Measurements from ENCODE around the gene SIGLEC10. TPM values are rescaled to one million over a fixed set of nuclear protein-coding genes. Genes with fewer than 3 reads are reported as not detected.
"Not testable (repeated sequence)": the region's sequence is repeated elsewhere in the genome, so short reads cannot be mapped to it uniquely, and the experiment has no call there.

The SIGLEC10 gene, protein sequence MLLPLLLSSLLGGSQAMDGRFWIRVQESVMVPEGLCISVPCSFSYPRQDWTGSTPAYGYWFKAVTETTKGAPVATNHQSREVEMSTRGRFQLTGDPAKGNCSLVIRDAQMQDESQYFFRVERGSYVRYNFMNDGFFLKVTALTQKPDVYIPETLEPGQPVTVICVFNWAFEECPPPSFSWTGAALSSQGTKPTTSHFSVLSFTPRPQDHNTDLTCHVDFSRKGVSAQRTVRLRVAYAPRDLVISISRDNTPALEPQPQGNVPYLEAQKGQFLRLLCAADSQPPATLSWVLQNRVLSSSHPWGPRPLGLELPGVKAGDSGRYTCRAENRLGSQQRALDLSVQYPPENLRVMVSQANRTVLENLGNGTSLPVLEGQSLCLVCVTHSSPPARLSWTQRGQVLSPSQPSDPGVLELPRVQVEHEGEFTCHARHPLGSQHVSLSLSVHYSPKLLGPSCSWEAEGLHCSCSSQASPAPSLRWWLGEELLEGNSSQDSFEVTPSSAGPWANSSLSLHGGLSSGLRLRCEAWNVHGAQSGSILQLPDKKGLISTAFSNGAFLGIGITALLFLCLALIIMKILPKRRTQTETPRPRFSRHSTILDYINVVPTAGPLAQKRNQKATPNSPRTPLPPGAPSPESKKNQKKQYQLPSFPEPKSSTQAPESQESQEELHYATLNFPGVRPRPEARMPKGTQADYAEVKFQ
- total RNA-seq, result 4.8 and 5.0 TPM in 2 replicates

DNA sequence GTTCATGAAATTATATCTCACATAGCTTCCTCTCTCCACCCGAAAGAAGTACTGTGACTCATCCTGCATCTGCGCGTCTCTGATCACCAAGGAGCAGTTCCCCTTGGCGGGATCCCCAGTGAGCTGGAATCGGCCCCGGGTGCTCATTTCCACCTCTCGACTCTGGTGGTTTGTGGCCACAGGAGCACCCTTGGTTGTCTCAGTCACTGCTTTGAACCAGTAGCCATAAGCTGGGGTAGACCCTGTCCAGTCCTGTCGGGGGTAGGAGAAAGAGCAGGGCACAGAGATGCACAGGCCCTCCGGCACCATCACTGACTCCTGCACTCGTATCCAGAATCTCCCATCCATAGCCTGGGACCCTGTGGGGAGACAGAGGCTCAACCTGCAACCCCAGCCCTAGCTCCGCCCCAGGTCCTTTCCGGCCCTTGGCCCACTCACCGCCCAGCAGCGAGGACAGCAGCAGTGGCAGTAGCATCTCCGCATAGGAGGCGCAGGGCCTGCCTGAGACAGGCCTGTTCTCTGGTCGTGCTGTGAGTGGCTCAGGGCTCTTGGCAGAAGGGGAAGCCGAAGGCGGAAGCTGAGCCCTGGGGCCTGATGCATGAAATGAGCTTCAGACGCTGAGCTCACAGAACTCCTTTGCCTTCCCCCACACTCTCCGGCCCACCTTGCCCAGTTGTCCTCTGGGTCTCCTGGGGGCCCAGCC, at the start of gene SIGLEC10:
Gene SIGLEC10, minus strand, starts transcription at position 536 of the 703 bp plus-strand sequence. Its CDS starts 61 bp downstream, at position 475.
- intact Hi-C loops (cut with micrococcal nuclease), result no loop called here

DNA sequence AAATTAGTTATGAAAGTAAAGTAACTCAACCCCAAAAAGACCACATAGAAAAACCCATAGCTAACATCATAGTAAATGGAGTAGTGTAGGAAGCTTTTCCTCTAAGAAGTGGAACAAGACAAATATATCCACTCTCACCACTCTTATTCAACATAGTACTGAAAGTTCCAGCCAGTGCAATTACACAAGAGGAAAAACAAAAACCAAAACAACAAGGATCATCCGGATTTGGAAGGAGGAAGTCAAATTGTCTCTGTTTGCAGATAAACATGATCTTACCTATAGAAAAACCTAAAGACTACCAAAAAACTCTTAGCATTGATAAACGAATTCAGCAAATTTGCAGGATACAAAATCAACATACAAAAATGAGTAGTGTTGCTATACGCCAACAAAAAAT, 49.3 kb upstream of the SIGLEC10 start:
- intact Hi-C loops (cut with micrococcal nuclease), result no loop called here

DNA sequence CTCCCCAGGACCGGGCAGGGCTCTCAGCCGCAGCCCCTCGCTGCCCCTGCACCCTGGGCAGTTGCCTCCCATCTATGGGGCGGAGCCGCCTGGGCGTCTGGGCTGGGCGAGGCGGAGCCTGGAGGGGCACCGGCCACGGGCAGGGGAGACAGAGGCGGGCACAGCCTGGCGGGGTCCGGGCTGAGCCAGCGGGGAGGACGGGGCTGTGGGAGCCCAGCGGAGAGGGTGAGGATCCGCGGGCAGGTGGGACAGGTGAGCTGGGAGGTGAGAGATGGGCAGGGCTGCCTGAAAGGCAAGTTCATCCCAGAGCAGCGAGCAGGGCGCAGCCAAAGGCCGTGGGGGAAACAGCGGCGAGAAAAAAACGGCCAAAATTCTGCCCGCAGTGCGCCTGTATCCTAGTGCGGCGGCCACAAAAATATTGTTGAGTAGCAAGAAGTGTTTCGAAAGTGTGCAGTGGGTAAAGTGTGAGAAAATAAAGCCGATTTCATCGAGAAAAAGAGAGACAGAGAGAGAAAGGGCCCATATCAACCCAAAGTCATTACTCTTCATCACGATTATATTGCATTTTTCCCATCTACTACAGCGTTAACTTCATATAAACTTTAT, 46.6 kb upstream of the SIGLEC10 start:
- intact Hi-C loops (cut with micrococcal nuclease), result not testable (repeated sequence)

DNA sequence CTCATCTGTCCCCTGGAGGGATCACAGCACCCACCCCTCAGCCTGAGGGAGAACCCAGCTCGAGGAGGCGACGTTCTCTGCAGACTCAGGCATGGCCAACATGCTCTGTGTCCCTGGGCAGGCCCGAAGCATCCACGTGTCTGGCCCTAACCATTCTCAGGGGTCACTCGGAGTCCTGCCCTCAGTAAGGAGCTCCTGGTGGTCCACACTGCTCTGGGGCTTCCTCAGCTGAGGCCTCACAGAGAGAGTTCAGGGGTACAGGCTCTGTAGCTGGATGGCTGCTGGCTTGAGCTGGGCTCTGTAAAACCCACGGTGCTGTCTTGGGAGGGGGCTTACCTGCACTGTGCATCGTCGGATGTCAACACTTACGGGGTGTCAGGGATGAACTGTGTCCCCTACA, 45.2 kb upstream of the SIGLEC10 start:
- intact Hi-C loops (cut with micrococcal nuclease), result no loop called here

DNA sequence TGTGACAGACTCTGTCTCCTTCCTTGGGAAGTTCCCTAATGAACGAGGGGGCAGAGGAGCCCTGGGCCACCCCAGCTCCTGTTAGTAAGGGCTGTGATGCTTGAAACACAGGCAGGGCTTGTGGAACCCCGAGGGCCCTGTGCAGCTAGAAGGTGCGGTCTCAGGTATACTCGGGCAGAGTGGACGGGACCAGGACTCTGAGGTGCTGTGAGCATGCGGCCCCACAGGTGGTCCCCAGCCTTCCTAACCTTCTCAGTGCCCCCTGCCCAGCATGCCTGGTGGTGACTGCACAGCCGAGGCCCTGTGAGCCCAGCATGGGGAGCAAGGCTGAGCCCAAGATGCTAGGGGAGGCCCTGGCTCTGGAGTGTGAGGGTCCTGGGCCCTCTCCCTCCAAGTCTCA, 44.8 kb upstream of the SIGLEC10 start:
- intact Hi-C loops (cut with micrococcal nuclease), result no loop called here

DNA sequence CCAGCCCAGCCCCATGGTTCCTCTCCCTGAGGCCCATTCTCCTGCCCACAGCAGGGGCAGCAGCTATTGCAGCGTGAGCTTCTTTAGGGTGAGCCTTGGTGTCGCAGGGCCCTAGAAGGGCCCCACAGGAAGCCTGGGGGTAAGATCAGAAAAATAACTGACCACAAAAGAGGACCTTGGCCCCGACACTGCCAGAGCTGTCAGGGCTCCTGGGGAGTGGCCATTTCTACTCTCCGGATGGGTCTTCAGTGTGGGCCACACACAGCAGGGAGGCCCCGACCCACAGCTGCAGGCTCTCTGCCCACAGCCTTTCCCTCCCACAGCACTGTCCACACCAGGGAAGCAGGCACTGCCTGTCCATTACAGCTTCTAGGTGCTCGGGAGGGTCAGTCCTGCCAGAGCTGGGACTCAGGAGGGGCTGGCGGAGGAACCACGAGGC, 44.3 kb upstream of the SIGLEC10 start:
- intact Hi-C loops (cut with micrococcal nuclease), result no loop called here

DNA sequence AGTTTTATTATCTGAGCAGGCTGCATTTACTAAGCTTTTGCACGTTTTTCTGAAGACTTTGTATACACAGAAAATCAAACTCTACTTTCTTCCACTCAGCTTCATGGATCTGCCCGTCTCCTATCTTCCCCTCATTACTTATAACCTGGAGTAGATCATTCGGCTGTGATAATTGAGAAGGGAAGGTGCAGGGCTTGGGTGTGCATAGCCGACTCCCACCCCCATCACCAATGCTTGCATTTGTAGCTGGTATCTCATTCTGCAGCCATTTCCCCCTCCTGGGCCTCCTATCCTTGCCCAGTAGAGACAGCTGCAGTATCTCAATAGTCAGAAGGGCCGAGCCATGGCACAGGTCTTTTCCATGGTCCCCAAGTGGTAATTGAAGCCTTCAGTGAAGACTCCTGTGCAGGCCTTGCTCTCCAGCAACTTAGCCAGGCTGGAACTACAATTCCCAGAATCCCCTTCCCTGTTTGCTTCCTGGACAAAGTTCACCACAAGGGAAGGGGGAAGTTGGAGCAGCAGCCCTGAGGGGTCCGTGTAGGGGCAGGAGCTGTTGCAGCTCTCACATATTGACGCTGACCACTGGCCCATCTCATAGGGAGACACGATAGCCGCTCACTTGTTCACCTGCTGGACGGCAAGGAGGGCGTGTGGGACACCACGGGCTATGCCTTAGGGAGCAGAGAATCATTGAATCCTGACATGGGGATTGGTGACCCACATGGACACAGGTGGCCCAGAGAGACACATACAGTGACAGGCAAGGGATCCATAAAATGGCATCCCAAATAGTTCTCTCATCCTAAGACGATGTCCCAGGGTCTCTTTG, 42.9 kb upstream of the SIGLEC10 start:
- intact Hi-C loops (cut with micrococcal nuclease), result no loop called here

DNA sequence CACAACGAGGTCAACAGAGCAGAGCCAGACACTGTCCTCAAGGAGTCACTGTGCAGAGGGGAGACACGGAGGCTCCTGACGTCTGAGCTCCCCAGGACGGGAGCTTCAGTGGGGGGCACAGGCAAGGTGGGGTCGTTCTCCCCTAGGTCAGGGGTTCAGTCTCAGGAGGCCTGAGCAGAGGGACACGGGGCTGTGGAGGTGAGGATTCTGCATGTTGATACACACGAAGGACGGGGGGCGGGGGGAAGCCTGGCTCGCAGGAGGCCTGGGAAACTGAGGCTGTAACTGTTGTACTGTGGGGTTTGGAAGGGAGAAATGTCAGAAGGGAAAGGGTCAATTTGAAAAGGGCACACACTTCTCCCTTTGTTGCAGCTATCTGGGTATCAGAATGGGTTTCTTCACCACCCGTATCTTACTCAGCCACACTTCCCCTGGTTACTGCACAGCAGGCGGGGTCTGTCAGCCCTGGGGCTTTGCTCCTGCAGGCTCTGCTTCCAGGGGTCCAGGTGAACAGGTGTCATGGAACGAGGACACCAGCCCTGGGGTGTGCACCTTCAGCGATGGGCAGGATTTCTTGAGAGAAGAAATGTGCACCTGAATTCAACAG, 41.6 kb upstream of the SIGLEC10 start:
- intact Hi-C loops (cut with micrococcal nuclease), result no loop called here

DNA sequence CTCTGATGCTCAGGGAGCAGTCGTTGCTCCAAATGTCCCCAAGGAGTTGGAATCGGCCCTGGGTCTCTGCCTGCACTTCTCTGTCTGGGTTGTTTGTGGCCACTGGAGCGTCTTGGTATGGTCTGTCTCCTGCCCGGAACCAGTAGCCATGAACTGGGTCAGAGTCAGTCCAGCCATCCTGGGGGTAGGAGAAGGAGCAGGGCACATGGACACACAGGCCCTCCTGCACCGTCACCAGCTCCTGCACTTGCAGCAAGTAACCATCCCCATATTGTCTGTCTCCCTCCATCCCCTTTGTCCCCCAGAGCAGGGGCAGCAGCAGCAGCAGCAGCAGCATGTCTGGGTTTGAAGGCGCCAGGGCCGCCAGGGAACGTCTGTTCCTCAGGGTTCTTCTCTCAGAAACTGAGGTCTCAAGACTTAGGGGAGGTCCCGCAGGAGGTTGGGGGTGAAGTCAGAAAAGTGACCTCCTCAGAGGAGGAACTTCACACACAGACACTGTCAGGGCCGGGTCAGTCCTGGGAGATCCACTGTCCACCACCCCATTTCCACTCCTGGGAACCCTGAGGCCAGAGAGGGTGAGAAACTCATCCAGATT, 40.7 kb upstream of the SIGLEC10 start, which contains the start of gene SIGLEC8:
Gene SIGLEC8, minus strand, starts transcription at position 404 of the 595 bp plus-strand sequence. Its CDS starts 67 bp downstream, at position 337.
- intact Hi-C loops (cut with micrococcal nuclease), result no loop called here

DNA sequence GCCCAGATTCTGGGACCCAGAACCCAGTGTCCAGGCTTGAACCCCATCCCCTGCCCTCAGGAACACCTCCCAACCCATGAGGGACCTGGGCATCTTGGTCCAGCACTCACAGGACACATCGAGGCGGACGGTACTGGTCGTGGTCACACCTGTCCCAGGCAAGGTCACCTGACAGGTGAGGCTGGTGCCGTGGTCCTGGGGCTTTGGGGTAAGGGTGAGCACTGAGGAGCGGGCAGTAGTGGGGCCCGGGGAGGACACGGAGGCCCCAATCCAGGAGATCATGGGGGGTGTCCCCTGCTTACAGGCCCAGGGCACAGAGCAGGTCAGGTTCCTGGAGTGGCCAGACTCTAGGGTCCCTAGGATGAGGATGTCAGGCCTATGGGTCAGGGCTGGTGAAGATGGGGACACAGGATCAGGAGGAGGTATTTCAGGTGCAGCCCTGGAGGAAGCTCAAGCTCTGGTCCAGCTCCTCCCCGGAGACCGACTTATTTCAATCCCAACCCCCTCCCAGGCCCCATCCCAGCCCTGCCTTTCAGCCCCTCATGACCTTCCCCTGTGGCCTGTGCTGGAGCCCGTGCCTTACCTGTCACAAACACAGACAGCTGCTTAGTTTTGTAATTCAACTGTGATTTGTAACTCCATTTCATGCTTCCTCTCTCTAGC, 40.0 kb upstream of the SIGLEC10 start:
- intact Hi-C loops (cut with micrococcal nuclease), result no loop called here

DNA sequence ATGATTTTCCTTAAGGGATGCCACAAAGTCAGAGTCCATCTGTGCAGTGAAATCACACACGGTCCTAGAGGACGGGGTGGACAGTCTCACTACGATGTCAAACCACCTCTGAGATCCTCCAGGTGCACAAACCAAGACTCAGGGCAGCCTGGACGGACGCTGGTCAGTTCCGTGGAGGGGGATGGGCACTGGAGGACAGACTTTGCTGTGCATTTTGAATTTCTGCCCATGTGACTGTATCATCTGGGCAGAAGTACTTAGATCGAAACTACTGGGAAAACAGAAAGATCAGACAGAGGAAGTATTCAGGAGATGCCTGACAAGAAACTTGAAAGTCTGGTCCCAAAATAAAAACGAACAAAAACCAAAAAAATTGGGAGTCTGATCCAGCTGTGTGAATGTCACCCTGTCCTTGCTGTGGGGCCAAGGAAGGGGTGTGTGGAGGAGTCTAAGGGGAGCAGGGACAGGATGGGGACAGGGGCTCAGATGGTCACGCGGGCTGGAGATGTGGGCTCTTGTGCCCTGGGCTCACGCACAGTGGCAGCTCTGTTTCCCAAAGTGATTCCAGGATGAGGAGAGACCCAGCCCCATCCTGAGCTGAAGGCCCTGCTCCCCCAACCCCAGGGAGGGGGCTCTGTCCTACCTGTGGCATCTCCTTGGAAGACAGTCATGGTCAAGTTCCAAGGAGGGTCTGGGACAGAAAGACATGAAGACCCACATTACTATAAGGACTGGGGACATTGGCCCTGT, 39.3 kb upstream of the SIGLEC10 start:
- intact Hi-C loops (cut with micrococcal nuclease), result no loop called here

DNA sequence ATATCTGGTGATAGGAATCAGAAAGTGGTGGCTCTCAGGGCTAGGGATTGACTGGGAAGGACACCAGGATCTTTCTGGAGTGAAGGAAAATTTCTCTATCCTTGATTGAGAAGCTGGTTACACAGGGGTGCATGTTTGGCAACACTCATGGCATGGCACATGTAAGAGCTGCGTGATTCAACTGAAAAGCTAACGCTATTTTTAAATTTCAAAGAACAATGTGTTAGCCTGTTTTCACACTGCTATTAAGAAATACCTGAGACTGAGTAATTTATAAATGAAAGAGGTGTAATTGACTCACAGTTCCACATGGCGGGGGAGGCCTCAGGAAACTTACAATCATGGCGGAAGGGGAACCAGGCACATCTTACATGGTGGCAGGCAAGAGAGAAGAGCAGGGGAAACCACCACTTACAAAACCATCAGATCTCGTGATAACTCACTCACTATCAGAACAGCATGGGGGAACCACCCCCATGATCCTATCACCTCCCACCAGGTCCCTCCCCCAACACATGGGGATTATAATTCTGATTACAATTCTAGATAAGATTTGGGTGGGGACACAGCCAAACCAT, 33.4 kb upstream of the SIGLEC10 start:
- intact Hi-C loops (cut with micrococcal nuclease), result no loop called here

DNA sequence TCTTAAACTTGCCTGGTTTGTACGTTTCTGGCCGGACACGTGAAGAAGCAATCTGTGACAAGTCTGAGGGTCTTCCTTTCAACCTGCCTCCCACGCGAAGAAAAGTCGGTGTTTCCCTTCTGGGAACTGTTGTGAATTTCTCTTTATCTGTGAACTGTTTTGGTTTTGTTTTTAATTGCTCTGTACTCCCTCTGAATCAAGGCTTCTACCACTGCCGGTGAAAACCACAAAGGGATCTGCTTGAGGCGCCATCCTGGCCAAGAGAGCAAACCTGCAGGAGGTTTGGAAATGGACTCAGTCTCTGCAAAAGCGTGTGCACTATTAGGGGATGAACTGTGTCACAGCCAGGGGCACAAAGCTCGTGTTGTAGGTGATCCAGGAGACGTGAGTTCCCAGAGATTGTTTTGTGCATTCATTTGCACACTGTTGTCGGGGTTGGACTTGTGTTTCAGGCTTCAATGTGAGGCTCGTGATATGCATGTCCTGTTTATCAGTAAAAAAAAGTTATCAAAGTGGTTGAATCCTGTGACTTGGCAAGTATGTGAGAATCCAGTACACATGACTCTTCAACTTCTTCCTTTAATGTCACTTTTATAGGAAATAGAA, 31.1 kb upstream of the SIGLEC10 start:
- intact Hi-C loops (cut with micrococcal nuclease), result loop anchor here (10.0 kb wide), 1 partner anchor 284 kb away; no protein-coding TSS in a partner anchor

DNA sequence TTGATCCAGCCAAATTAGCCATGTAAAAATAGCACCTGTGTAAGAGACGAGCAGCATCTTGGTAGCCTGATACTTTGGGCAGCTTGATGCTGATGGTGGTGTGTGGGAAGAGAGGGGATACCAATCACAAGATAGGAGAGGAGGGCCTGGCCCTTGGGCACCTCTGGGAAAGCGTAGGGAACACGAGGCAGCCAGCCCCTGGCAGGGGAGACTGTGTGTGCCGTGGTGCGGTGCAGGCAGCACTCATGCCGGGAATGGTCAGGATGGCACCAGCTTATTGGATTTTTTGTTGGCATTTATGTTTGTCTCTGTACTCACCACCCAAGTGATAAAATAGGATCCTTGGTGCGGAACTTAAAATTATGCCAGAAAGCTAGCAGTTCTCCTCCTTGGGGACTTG, 30.6 kb upstream of the SIGLEC10 start:
- intact Hi-C loops (cut with micrococcal nuclease), result loop anchor here (10.0 kb wide), 1 partner anchor 283 kb away; no protein-coding TSS in a partner anchor

DNA sequence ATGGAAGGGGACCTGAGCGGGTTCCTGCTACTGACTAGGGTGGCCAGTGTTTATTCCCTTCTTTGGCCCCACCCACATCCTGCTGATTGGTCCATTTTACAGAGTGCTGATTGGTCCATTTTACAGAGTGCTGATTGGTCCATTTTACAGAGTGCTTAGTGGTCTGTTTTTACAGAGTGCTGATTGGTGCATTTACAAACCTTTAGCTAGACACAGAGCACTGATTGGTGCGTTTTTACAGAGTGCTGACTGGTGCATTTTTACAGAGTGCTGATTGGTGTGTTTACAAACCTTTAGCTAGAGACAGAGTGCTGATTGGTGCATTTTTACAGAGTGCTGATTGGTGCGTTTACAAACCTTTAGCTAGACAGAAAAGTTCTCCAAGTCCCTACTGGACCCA, 30.1 kb upstream of the SIGLEC10 start:
- intact Hi-C loops (cut with micrococcal nuclease), result loop anchor here (10.0 kb wide), 1 partner anchor 283 kb away; no protein-coding TSS in a partner anchor

DNA sequence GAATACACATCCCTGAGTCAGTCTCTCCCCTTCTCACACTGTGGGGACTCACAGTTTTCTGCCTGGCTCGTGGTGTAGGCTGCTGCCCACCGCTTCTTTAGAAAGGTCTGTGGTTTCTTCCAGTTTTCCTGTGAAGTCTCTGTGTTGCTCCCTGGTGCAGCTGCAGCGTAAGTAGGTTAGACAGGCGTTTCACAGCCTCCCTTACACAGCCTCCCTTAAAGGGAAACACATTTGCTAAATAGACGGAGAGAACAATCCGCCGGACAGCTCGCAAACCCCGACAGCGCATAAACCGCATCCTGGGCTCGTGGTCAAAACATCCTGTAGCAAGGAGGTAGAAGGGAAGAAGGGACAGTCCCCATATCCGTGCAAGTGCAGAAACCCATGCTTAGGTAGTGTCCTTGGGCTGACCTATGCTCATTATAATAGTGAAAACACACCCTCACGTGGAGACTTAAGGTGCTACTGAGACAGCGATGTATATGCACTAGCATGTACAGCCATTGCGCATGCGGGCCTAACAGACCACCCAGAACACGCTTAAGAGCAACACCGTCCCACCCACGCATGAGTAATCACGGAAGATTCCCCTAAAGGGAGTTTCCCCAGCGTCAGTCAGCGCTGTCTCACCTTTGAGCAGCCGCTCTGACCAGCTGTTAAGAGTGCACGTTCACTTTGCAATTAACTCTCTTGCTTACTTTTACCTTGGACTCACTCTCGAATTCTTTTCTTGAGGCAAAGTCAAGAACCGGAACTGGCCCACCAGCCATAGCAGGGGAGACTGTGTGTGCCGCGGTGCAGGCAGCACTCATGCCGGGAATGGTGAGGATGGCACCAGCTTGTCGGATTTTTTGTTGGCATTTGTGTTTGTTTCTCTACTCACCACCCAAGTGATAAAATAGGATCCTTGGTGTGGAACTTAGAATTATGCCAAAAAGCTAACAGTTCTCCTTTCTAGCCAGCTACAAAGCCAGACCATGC, 24.3 kb upstream of the SIGLEC10 start:
- intact Hi-C loops (cut with micrococcal nuclease), result loop anchor here (1.0 to 10.0 kb wide), 3 partner anchors 47 to 277 kb away; partner anchors contain the start of gene ETFB
